Progenitor cell of endocrine pancreas (in vitro differentiated cells): Measurements from ENCODE around the gene BARHL2. TPM values are rescaled to one million over a fixed set of nuclear protein-coding genes. Genes with fewer than 3 reads are reported as not detected.

Experiments used
- DNase-seq: peaks from one replicate; pipeline ENCODE4 v3.0.0; 2021; ENCODE audit warnings: low spot score; ENCODE audit not compliant: unreplicated experiment
- H3K27ac Mint-ChIP-seq: 2 replicates; pipeline ENCODE4 v1.8.0; 2021; ENCODE audit warnings: mild to moderate bottlenecking, moderate library complexity, mixed read lengths
- H3K27me3 Mint-ChIP-seq: 2 replicates; pipeline ENCODE4 v1.8.0; 2021; ENCODE audit warnings: mixed read lengths
- H3K36me3 Mint-ChIP-seq: 2 replicates; pipeline ENCODE4 v1.8.0; 2022; ENCODE audit warnings: mixed read lengths; ENCODE audit not compliant: insufficient read depth
- H3K4me1 Mint-ChIP-seq: 2 replicates; pipeline ENCODE4 v1.8.0; 2021; ENCODE audit warnings: low read depth, mixed read lengths
- H3K4me3 Mint-ChIP-seq: 2 replicates; pipeline ENCODE4 v1.8.0; 2021; ENCODE audit warnings: low read depth, mild to moderate bottlenecking, moderate library complexity, mixed read lengths
- H3K9me3 Mint-ChIP-seq: 2 replicates; pipeline ENCODE4 v1.8.0; 2021; ENCODE audit warnings: low read depth, mixed read lengths
- total RNA-seq: library from RNA; stranded (reverse); gene quantifications from 2 replicates; pipeline ENCODE4 v1.2.1, GENCODE V29; 2021
- TF ChIP-seq, protein P1 (sequence below): fragments of 200-600 bp; sonication (generic); IDR thresholded peaks from one replicate; pipeline ENCODE4 v1.5.0; 2021; ENCODE audit warnings: antibody characterized with exemption, mild to moderate bottlenecking; ENCODE audit not compliant: unreplicated experiment

Gene BARHL2
- total RNA-seq, 1 donor from 2014 or later, result not detected

DNA sequence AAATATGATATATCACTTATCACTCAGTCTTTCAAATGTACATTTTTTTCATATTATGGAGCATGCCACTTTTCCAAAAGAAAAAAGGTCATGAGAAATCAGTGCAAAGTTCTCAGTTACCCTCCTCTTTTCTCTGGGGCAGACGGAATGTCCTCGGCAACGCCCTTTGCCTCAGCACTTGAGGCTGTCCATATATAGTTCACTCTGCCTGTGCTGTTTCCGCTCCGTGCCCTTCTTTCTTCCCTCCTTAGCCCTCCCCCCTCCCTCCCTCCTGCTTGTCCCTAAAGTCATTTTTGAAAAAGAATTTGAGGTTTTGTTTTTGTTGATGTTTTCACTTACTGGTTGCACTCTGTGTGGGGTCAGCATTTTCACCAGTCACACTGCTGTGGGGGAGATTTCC, 5.4 kb downstream of the BARHL2 start:
- H3K4me3 Mint-ChIP-seq, result no peak overlapping the region
- no peaks in the 10 kb centered on the region for H3K36me3 Mint-ChIP-seq
- H3K27me3 Mint-ChIP-seq, result peaks cover 100% of the 10 kb centered on the region
- H3K4me1 Mint-ChIP-seq, result peaks cover 7% of the 10 kb centered on the region
- DNase-seq, result no peak
- TF ChIP-seq, protein P1, sequence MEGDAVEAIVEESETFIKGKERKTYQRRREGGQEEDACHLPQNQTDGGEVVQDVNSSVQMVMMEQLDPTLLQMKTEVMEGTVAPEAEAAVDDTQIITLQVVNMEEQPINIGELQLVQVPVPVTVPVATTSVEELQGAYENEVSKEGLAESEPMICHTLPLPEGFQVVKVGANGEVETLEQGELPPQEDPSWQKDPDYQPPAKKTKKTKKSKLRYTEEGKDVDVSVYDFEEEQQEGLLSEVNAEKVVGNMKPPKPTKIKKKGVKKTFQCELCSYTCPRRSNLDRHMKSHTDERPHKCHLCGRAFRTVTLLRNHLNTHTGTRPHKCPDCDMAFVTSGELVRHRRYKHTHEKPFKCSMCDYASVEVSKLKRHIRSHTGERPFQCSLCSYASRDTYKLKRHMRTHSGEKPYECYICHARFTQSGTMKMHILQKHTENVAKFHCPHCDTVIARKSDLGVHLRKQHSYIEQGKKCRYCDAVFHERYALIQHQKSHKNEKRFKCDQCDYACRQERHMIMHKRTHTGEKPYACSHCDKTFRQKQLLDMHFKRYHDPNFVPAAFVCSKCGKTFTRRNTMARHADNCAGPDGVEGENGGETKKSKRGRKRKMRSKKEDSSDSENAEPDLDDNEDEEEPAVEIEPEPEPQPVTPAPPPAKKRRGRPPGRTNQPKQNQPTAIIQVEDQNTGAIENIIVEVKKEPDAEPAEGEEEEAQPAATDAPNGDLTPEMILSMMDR, result no peak
- H3K9me3 Mint-ChIP-seq, result no peaks in the 10 kb centered on the region
- H3K27ac Mint-ChIP-seq, result no peak overlapping the region

DNA sequence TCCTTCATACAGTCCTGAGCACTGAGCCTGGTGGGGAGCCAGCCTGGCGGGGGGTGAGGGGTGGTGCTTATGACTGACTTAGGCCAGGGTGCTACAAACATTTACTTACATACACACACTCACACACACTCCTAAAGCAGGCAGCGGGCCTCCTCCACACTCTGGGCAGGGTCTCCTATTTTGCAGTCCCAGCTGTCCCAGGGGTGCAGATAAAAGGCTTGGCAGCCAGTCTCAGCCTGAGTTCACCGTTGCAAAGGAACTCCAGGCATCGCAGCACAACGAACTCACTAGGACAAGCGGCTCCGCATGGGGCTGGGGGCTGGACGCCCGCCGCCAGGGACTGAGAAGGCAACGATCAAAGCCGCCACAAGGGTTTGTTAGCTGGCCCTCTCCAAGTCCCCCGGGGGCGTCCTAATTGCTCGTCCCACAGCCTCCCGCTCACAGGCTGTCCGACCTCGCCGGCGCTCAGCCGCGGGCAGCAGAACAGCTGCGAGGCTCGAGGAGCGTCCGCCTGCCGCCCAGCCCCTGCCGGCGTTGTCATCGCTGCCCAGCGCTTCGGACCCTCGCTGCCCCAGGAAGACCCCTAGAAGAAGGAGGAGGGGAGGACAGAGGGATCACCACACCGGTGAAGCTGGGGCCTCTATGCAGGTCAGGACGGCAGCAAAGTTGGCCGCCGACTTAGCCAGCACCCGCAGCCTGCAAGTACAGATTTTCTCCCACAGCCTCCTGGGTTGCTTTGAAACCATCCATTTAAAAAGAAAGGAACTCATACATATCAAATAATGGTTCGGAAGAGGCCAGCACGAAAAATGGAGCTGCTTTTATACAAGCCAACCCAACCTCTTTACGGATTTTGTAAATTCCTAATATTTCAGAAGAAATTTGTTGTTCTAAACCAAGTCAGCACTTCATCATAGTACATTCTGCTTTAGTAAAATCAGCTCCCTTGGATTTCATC, 6.2 kb downstream of the BARHL2 start:
- H3K36me3 Mint-ChIP-seq, result no peaks in the 10 kb centered on the region
- TF ChIP-seq, protein P1, result no peak

DNA sequence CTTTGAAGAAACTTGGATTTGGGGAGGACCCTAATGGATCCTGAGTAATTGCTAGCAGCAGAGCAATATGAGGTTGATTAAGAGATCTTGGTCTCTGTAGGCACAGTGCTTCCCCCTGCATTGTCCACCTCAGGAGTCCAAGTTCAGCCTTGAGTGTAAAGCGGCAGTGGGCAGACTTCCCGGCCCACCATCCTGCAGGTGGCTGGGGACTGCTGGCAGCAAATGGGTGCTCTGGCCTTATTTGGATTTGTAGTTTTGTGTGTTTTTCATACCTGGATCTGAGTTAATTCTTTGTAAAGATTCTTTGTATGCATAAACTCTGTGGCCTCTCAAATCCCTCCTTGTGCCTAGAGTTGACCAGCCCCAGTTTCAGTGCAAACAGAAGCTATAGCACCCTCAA, 7.6 kb downstream of the BARHL2 start:
- no peaks in the 10 kb centered on the region for H3K36me3 Mint-ChIP-seq
- DNase-seq, result no peak
- H3K27ac Mint-ChIP-seq, result no peak overlapping the region
- H3K4me1 Mint-ChIP-seq, result peaks cover 8% of the 10 kb centered on the region
- H3K4me3 Mint-ChIP-seq, result no peak overlapping the region
- TF ChIP-seq, protein P1, result no peak
- H3K9me3 Mint-ChIP-seq, result no peaks in the 10 kb centered on the region
- H3K27me3 Mint-ChIP-seq, result peaks cover 98% of the 10 kb centered on the region

More for the DNA sequence above, 6.2 kb downstream of the BARHL2 start:
- H3K4me1 Mint-ChIP-seq, result peaks cover 8% of the 10 kb centered on the region
- H3K27me3 Mint-ChIP-seq, result peaks cover 98% of the 10 kb centered on the region
- no peak overlapping the region for H3K4me3 Mint-ChIP-seq
- DNase-seq, result no peak
- H3K27ac Mint-ChIP-seq, result no peak overlapping the region
- H3K9me3 Mint-ChIP-seq, result no peaks in the 10 kb centered on the region

DNA sequence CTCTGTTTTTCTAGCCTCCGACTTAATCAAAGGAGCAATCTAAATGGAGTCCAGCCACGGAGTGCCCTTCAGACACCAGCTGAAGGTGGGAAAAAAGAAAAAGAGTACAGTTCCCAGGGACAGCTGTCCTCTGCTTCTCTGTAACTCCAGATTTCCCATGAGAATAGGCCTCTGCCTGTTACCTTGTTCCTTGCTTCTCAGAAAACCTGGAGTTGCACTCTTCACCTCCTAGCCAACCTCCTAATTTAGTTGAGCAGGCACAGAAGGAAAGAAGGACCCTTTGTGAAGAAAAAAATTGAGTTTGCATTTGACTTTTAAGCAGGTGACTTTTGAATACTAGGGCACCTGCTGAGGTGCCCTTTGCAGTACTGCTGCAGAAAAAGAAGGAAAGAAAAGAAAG, 8.3 kb downstream of the BARHL2 start:
- no peak overlapping the region for H3K4me3 Mint-ChIP-seq

DNA sequence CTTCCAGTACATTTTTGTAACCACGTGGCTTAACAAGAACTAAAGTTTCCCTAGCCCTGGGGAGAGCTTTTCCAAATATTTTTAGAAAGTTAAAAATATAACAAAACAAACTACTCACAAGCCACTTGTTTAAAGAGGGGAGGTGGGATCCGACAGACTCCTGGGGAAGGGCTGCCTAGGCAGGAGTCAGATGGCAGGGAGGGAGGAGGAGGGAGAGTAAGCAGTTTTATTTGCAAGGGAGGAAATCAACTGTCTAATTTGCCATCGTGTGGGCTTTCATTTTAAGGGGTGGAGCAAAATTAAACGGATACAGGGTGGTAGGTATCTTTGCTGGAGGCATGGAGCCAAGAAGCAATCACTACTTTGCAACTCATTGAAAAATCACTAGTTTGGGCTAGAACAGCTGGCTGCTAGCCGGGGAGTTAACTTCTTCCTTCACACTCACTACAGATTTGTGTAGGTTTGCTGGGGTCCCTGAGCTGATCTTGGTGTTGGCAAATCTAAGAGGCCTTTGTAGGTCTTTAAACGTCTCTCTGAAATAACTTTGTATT, 8.8 kb downstream of the BARHL2 start:
- DNase-seq, result no peak
- no peak overlapping the region for H3K4me3 Mint-ChIP-seq
- TF ChIP-seq, protein P1, result no peak
- peaks cover 8% of the 10 kb centered on the region for H3K4me1 Mint-ChIP-seq
- H3K27me3 Mint-ChIP-seq, result peaks cover 96% of the 10 kb centered on the region
- H3K9me3 Mint-ChIP-seq, result no peaks in the 10 kb centered on the region
- no peak overlapping the region for H3K27ac Mint-ChIP-seq
- H3K36me3 Mint-ChIP-seq, result no peaks in the 10 kb centered on the region

More for the DNA sequence above, 8.3 kb downstream of the BARHL2 start:
- peaks cover 98% of the 10 kb centered on the region for H3K27me3 Mint-ChIP-seq
- no peak for DNase-seq
- H3K36me3 Mint-ChIP-seq, result no peaks in the 10 kb centered on the region
- TF ChIP-seq, protein P1, result no peak
- no peak overlapping the region for H3K27ac Mint-ChIP-seq
- H3K4me1 Mint-ChIP-seq, result peaks cover 8% of the 10 kb centered on the region
- H3K9me3 Mint-ChIP-seq, result no peaks in the 10 kb centered on the region
